ENCODE measurements around the gene PTGS2. TPM values are rescaled to one million over a fixed set of nuclear protein-coding genes. Genes with fewer than 3 reads are reported as not detected.
A peak's percentile ranks its signal among the peaks of the same experiment; 100 is the strongest.
"Not testable (repeated sequence)": the region's sequence is repeated elsewhere in the genome, so short reads cannot be mapped to it uniquely, and the experiment has no call there.

Gene PTGS2
- total RNA-seq, 1 donor from 2014 or later = 113 TPM

GRCh38 chr1:186670297-186671135 is 9.7 kb downstream of the PTGS2 start:
- DNase-seq (ENCODE audit: low spot score) = no peak

- not testable (repeated sequence) for DNase-seq (ENCODE audit: low spot score)
These were observed 10.4 kb downstream of the PTGS2 start for GRCh38 chr1:186669784-186670183.

- DNase-seq (ENCODE audit: low spot score) = not testable (repeated sequence)
These were observed 16.0 kb downstream of the PTGS2 start for GRCh38 chr1:186664217-186664616.

GRCh38 chr1:186662752-186663151 is 17.5 kb downstream of the PTGS2 start:
- no peak for DNase-seq (ENCODE audit: low spot score)

GRCh38 chr1:186659890-186660341 is 20.3 kb downstream of the PTGS2 start:
- DNase-seq (ENCODE audit: low spot score) = no peak

GRCh38 chr1:186658999-186659398 is 21.2 kb downstream of the PTGS2 start:
- DNase-seq (ENCODE audit: low spot score) = no peak

GRCh38 chr1:186657481-186657880 is 22.7 kb downstream of the PTGS2 start:
- DNase-seq (ENCODE audit: low spot score) = no peak

- no peak for DNase-seq (ENCODE audit: low spot score)
These were observed 24.3 kb downstream of the PTGS2 start for GRCh38 chr1:186655876-186656275.

GRCh38 chr1:186654741-186655140 is 25.5 kb downstream of the PTGS2 start:
- DNase-seq (ENCODE audit: low spot score) = no peak

GRCh38 chr1:186653312-186653711 is 26.9 kb downstream of the PTGS2 start:
- no peak for DNase-seq (ENCODE audit: low spot score)

- no peak for DNase-seq (ENCODE audit: low spot score)
These were observed 31.6 kb downstream of the PTGS2 start for GRCh38 chr1:186648613-186649012.

- not testable (repeated sequence) for DNase-seq (ENCODE audit: low spot score)
These were observed 32.2 kb downstream of the PTGS2 start for GRCh38 chr1:186647985-186648384.

- no peak for DNase-seq (ENCODE audit: low spot score)
These were observed 36.6 kb downstream of the PTGS2 start for GRCh38 chr1:186643614-186644013.

- not testable (repeated sequence) for DNase-seq (ENCODE audit: low spot score)
These were observed 42.7 kb downstream of the PTGS2 start for GRCh38 chr1:186637567-186637966.

GRCh38 chr1:186636786-186637185 is 43.4 kb downstream of the PTGS2 start:
- DNase-seq (ENCODE audit: low spot score) = no peak

- DNase-seq (ENCODE audit: low spot score) = no peak
These were observed 45.7 kb downstream of the PTGS2 start for GRCh38 chr1:186634511-186634910.

GRCh38 chr1:186633116-186633515 is 47.1 kb downstream of the PTGS2 start:
- DNase-seq (ENCODE audit: low spot score) = no peak

GRCh38 chr1:186629341-186629740 is 50.9 kb downstream of the PTGS2 start:
- no peak for DNase-seq (ENCODE audit: low spot score)

- no peak for DNase-seq (ENCODE audit: low spot score)
These were observed 51.3 kb downstream of the PTGS2 start for GRCh38 chr1:186628910-186629309.

GRCh38 chr1:186627019-186627418 is 53.2 kb downstream of the PTGS2 start:
- peak; percentile 7 for DNase-seq (ENCODE audit: low spot score)

- DNase-seq (ENCODE audit: low spot score) = peak; percentile 22
These were observed 53.8 kb downstream of the PTGS2 start for GRCh38 chr1:186626356-186626932.

GRCh38 chr1:186623551-186623950 is 56.7 kb downstream of the PTGS2 start:
- no peak for DNase-seq (ENCODE audit: low spot score)
